Left ventricle myocardium inferior (tissue), 1 donor: ENCODE measurements around the gene HMOX2. TPM values are rescaled to one million over a fixed set of nuclear protein-coding genes. Genes with fewer than 3 reads are reported as not detected.

ENCODE experiments used
- DNase-seq: peaks from one replicate; pipeline ENCODE4 v3.0.0-alpha.2; 2020
- H3K27ac ChIP-seq: fragments of 200-600 bp; replicated peaks from 2 replicates; pipeline ENCODE4 v1.8.0; 2021
- H3K27me3 ChIP-seq: fragments of 200-600 bp; 2 replicates; pipeline ENCODE4 v1.8.0; 2021; ENCODE audit warnings: low read depth
- H3K36me3 ChIP-seq: fragments of 200-600 bp; 2 replicates; pipeline ENCODE4 v1.8.0; 2021
- H3K4me1 ChIP-seq: fragments of 200-600 bp; 2 replicates; pipeline ENCODE4 v1.8.0; 2021
- H3K4me3 ChIP-seq: fragments of 200-600 bp; 2 replicates; pipeline ENCODE4 v1.8.0; 2021; ENCODE audit warnings: mild to moderate bottlenecking, moderate library complexity
- H3K9me3 ChIP-seq: fragments of 200-600 bp; replicated peaks from 2 replicates; pipeline ENCODE4 v1.8.0; 2021
- CTCF ChIP-seq: fragments of 200-600 bp; IDR thresholded peaks from 2 replicates; pipeline ENCODE4 v1.8.0; 2021; ENCODE audit warnings: antibody characterized with exemption, mild to moderate bottlenecking, borderline replicate concordance
- intact Hi-C: fragments of 100-400 bp; cut with micrococcal nuclease; formaldehyde crosslinking; loops from one replicate; pipeline ENCODE4 v1.11.0; 2022
- total RNA-seq: library from RNA; stranded (reverse); fragmentation: NEBNext Ultra II Directional; extraction: Animal tissue kit (Norgen Biotek cat#: 25700); gene quantifications from one replicate; pipeline ENCODE4 v1.2.1, GENCODE V29; 2021
- donor health status: DM: no; HTN: yes; CAD: no; lungs with severe emphysema.

HMOX2 gene
- total RNA-seq, 1 donor from 2014 or later = 115 TPM

- Histone ChIP-seq H3K27me3 (no peaks in the 10 kb centered on the region), H3K27ac (no peak overlapping the region), H3K4me1 (no peaks in the 10 kb centered on the region), H3K9me3 (no peaks in the 10 kb centered on the region), H3K36me3 (peaks cover 82% of the 10 kb centered on the region), H3K4me3 (no peak overlapping the region)
- TF ChIP-seq CTCF = no peak
- no peak for DNase-seq
- intact Hi-C loops = no loop called here
Observed at GRCh38 chr16:4455081-4455480, 21.1 kb upstream of the HMOX2 start.

DNA sequence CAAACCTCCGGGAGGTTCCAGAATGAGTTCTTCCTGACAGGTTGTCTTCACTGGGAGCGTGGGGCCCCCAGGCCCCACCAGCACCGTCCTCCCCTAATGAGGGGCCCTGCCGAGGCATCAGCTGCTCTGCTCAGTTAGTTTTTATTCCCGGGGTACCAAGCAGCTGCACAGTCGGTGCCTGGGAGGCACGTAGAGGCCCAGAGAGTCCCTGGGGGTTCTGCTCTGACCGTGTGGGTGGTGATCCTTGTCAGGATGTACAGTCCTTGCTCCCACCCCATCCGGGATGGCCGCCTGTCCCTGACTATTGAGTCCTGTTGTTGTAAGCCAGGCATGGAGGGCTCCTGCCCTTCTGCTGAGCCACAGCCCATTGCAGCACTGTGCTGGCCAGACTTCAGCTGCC, 20.2 kb upstream of the HMOX2 start:
- no peak for TF ChIP-seq CTCF
- no peaks in the 10 kb centered on the region for H3K4me1 ChIP-seq
- H3K27ac ChIP-seq = no peak overlapping the region
- no peak overlapping the region for H3K4me3 ChIP-seq
- no peaks in the 10 kb centered on the region for H3K9me3 ChIP-seq
- intact Hi-C loops = no loop called here
- no peaks in the 10 kb centered on the region for H3K27me3 ChIP-seq
- H3K36me3 ChIP-seq = peaks cover 76% of the 10 kb centered on the region
- DNase-seq = no peak

DNA sequence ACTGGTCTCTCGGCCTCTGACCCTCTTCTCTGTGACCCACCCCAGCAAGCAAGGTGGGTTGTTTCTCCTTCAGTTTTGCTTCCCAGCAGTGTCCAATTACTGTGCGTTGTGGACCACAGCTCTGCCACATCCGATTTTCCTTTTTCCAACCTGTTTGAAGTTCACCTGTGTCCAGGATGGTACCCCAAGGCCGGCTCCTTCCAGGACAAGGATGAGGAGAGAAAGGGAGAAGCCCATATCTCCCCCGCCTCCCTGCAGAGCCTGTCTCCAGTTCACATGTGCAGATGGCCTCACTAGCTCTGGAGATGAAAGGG, 15.3 kb upstream of the HMOX2 start:
- no peak for TF ChIP-seq CTCF
- Histone ChIP-seq H3K4me3 (no peak overlapping the region), H3K9me3 (no peaks in the 10 kb centered on the region), H3K4me1 (peaks cover 17% of the 10 kb centered on the region), H3K27ac (no peak overlapping the region), H3K27me3 (no peaks in the 10 kb centered on the region), H3K36me3 (peaks cover 35% of the 10 kb centered on the region)
- no peak for DNase-seq
- intact Hi-C loops = no loop called here

DNA sequence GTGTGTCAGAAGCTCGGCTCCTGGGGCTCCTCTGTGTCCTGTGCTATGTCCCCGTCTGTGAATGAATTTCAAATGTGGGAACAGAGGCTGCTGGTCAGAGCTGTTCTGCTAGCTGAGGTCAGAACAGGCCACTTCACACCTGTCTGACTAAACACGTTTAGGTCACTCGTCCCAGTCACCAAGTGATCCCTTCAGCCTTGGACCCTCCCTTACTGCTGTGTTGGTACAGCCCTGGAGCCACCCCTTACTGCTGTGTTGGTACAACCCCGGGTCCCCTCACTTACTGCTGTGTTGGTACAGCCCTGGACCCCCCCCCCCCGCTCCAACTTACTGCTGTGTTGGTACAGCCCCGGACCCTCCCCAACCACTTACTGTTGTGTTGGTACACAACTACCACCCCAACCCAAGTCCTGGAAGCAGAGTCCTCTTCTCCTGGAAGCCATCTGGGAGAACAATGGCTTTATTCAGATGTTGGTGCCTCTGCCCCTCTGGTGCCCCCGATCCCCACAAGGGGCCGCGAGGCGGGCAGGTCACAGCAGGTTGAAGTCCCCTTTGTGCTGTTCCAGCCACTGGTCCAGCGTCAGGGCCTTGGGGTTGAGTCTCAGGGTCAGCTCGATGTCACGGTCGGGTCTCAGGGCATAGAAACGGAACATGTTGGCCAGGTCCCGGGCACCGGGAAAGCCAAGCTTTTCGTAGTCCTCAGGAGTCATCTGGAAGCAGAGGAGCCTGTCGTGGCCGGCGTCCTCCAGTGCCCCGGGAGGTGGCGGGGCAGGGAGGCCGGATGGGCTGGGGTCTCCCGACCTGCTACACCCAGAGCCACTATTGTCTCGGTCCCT, 14.7 kb upstream of the HMOX2 start:
- TF ChIP-seq CTCF = no peak
- no peak for DNase-seq
- H3K4me1 ChIP-seq = peaks cover 21% of the 10 kb centered on the region
- H3K4me3 ChIP-seq = no peak overlapping the region
- intact Hi-C loops = no loop called here
- peaks cover 31% of the 10 kb centered on the region for H3K36me3 ChIP-seq
- no peak overlapping the region for H3K27ac ChIP-seq
- H3K9me3 ChIP-seq = no peaks in the 10 kb centered on the region
- H3K27me3 ChIP-seq = no peaks in the 10 kb centered on the region

- Histone ChIP-seq H3K4me1 (peaks cover 25% of the 10 kb centered on the region), H3K27ac (no peak overlapping the region), H3K27me3 (no peaks in the 10 kb centered on the region), H3K4me3 (no peak overlapping the region), H3K36me3 (peaks cover 29% of the 10 kb centered on the region), H3K9me3 (no peaks in the 10 kb centered on the region)
- TF ChIP-seq CTCF = no peak
- DNase-seq = no peak
- intact Hi-C loops = no loop called here
Observed at GRCh38 chr16:4463522-4464163, 12.6 kb upstream of the HMOX2 start.
